C4-2B (cell line): ENCODE measurements around the gene PPOX.

Experiments used
- ZFX ChIP-seq: fragments of 450-650 bp; IDR thresholded peaks from 2 replicates; pipeline ENCODE4 v1.6.1; 2017
- TF ChIP-seq, protein P1 (sequence below): fragments of 450-650 bp; conservative IDR thresholded peaks from 2 replicates; pipeline ENCODE4 v1.5.1; 2017; ENCODE audit warnings: mild to moderate bottlenecking

DNA sequence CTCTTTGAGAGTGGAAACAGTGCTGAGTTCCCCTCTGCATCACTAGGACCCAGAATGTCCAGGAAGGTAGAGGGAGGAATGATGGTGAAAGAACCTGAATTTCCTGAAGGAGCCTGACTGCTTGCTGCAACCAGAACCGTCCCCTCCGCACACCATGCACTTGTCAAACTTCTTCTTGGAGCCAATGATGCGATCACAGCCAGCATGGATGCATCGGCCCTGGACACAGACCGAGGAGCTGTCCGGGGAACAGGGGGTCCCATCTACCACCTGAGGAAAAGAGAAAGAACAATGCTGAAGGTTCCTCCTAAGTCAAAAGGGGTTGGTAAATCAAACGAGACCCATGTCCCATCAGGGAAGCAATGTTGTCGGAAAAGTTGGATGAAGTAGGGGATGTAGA lies 25.7 kb downstream of the PPOX start:
- TF ChIP-seq, protein P1, sequence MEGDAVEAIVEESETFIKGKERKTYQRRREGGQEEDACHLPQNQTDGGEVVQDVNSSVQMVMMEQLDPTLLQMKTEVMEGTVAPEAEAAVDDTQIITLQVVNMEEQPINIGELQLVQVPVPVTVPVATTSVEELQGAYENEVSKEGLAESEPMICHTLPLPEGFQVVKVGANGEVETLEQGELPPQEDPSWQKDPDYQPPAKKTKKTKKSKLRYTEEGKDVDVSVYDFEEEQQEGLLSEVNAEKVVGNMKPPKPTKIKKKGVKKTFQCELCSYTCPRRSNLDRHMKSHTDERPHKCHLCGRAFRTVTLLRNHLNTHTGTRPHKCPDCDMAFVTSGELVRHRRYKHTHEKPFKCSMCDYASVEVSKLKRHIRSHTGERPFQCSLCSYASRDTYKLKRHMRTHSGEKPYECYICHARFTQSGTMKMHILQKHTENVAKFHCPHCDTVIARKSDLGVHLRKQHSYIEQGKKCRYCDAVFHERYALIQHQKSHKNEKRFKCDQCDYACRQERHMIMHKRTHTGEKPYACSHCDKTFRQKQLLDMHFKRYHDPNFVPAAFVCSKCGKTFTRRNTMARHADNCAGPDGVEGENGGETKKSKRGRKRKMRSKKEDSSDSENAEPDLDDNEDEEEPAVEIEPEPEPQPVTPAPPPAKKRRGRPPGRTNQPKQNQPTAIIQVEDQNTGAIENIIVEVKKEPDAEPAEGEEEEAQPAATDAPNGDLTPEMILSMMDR = no peak
- TF ChIP-seq ZFX = no peak
